Muscle layer of colon (tissue), 2 donors: ENCODE data around the gene TSPAN9.

Experiments used
- H3K27ac ChIP-seq: one replicate; pipeline ENCODE4 v1.7.0; 2013; ENCODE audit warnings: low read depth, mild to moderate bottlenecking, low read length, moderate library complexity
- H3K27me3 ChIP-seq, 2 donors: one replicate each; pipeline ENCODE4 v1.7.0; 2013; ENCODE audit warnings: low read length in 2 of 2, mild to moderate bottlenecking in 2 of 2; ENCODE audit not compliant: insufficient read depth in 2 of 2, control insufficient read depth in 1 of 2
- H3K36me3 ChIP-seq: one replicate; pipeline ENCODE4 v1.7.0; 2013; ENCODE audit warnings: mild to moderate bottlenecking, low read length; ENCODE audit not compliant: insufficient read depth
- H3K4me1 ChIP-seq: one replicate; pipeline ENCODE4 v1.7.0; 2013; ENCODE audit warnings: mild to moderate bottlenecking, low read length; ENCODE audit not compliant: insufficient read depth
- H3K4me3 ChIP-seq, 2 donors: one replicate each; pipeline ENCODE4 v1.7.0; 2013; ENCODE audit warnings: low read length in 2 of 2, low read depth in 1 of 2, mild to moderate bottlenecking in 1 of 2, moderate library complexity in 1 of 2
- H3K9ac ChIP-seq: one replicate; pipeline ENCODE4 v1.7.0; 2013; ENCODE audit warnings: low read length
- H3K9me3 ChIP-seq: one replicate; pipeline ENCODE4 v1.7.0; 2013; ENCODE audit warnings: mild to moderate bottlenecking, low read length
- donor health status: abdominal sarcoma.
- donor health status: Adenocarcinoma of cecum.

Gene TSPAN9

GRCh38 chr12:3300833-3301401 is 223.7 kb downstream of the TSPAN9 start:
- Histone ChIP-seq H3K9me3 (no peaks in the 10 kb centered on the region), H3K4me1 (peaks cover 7% of the 10 kb centered on the region), H3K4me3 (no peak overlapping the region), H3K9ac (no peak overlapping the region), H3K27ac (no peak overlapping the region), H3K36me3 (no peaks in the 10 kb centered on the region), H3K27me3 (peaks cover 0 to 25% of the 10 kb centered on the region in 2 donors)

- Histone ChIP-seq H3K27me3 (peaks cover 0 to 22% of the 10 kb centered on the region in 2 donors), H3K4me3 (no peak overlapping the region), H3K9me3 (no peaks in the 10 kb centered on the region), H3K36me3 (no peaks in the 10 kb centered on the region), H3K27ac (no peak overlapping the region), H3K4me1 (peaks cover 7% of the 10 kb centered on the region), H3K9ac (no peak overlapping the region)
These were observed 225.3 kb downstream of the TSPAN9 start for GRCh38 chr12:3302401-3303041.

- peaks cover 0 to 18% of the 10 kb centered on the region in 2 donors for H3K27me3 ChIP-seq
- H3K9ac ChIP-seq: no peak overlapping the region
- H3K27ac ChIP-seq: no peak overlapping the region
- no peaks in the 10 kb centered on the region for H3K36me3 ChIP-seq
- peaks cover 7% of the 10 kb centered on the region for H3K4me1 ChIP-seq
- no peaks in the 10 kb centered on the region for H3K9me3 ChIP-seq
- H3K4me3 ChIP-seq: no peak overlapping the region
These were observed 226.4 kb downstream of the TSPAN9 start for GRCh38 chr12:3303410-3304136.

GRCh38 chr12:3304436-3305165 is 227.4 kb downstream of the TSPAN9 start:
- Histone ChIP-seq H3K9me3 (no peaks in the 10 kb centered on the region), H3K27me3 (peaks cover 0 to 19% of the 10 kb centered on the region in 2 donors), H3K9ac (no peak overlapping the region), H3K4me1 (peaks cover 7% of the 10 kb centered on the region), H3K27ac (no peak overlapping the region), H3K36me3 (no peaks in the 10 kb centered on the region), H3K4me3 (no peak overlapping the region)

DNA sequence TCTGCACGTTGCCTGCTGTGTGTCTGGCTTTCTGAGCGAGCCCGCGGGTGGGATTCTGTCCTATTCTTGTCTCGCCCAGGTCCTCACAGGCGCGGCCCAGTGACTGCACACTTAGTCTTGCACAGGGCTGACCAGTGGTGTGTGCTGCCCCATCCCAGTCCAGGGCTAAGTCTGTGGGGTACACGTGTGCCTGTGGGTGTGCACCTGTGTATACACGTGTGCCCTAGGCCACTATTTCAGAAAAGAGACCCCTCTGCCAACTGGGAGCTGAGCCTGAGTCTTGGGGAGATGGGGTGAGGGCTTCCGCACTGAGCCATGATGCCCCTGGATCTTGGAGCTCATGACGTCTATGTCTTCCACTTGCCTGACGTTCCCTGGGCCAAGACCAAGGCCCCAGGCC is 228.3 kb downstream of the TSPAN9 start:
- Histone ChIP-seq H3K4me1 (no peaks in the 10 kb centered on the region), H3K27ac (no peak overlapping the region), H3K36me3 (no peaks in the 10 kb centered on the region), H3K27me3 (peaks cover 0 to 19% of the 10 kb centered on the region in 2 donors), H3K9me3 (no peaks in the 10 kb centered on the region), H3K4me3 (no peak overlapping the region), H3K9ac (no peak overlapping the region)

- H3K4me3 ChIP-seq: no peak overlapping the region
- no peak overlapping the region for H3K9ac ChIP-seq
- no peak overlapping the region for H3K27ac ChIP-seq
- no peaks in the 10 kb centered on the region for H3K4me1 ChIP-seq
- no peaks in the 10 kb centered on the region for H3K36me3 ChIP-seq
- H3K27me3 ChIP-seq: peaks cover 0 to 19% of the 10 kb centered on the region in 2 donors
- no peaks in the 10 kb centered on the region for H3K9me3 ChIP-seq
These were observed 228.9 kb downstream of the TSPAN9 start for GRCh38 chr12:3305904-3306619.

DNA sequence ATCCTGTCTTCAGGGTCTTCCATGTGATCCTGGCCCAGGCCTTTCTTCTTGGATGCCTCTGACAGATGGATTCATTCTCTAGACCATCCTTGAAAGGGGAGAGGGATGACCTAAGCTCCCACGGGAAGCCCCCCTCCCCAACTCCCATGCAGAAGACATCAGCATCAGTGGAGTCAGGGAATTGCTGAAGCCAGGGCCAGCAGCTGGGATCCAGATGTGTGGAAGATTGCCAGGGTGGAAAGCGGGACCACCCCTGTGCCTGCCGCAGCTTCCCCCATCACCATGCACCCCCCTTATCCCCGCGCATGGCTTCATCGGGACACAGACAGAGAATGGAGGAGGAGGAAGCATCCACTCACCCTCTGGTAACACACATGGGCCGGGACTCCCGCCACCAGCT is 230.2 kb downstream of the TSPAN9 start:
- Histone ChIP-seq H3K27ac (no peak overlapping the region), H3K4me3 (no peak overlapping the region), H3K9me3 (no peaks in the 10 kb centered on the region), H3K36me3 (no peaks in the 10 kb centered on the region), H3K9ac (no peak overlapping the region), H3K4me1 (no peaks in the 10 kb centered on the region), H3K27me3 (peaks cover 0 to 19% of the 10 kb centered on the region in 2 donors)

GRCh38 chr12:3308063-3308462 is 230.9 kb downstream of the TSPAN9 start:
- Histone ChIP-seq H3K9me3 (no peaks in the 10 kb centered on the region), H3K27me3 (peaks cover 0 to 19% of the 10 kb centered on the region in 2 donors), H3K9ac (no peak overlapping the region), H3K4me3 (no peak overlapping the region), H3K27ac (no peak overlapping the region), H3K36me3 (no peaks in the 10 kb centered on the region), H3K4me1 (no peaks in the 10 kb centered on the region)

- no peaks in the 10 kb centered on the region for H3K36me3 ChIP-seq
- no peaks in the 10 kb centered on the region for H3K9me3 ChIP-seq
- H3K9ac ChIP-seq: no peak overlapping the region
- no peak overlapping the region for H3K4me3 ChIP-seq
- peaks cover 0 to 16% of the 10 kb centered on the region in 2 donors for H3K27me3 ChIP-seq
- H3K27ac ChIP-seq: no peak overlapping the region
- peaks cover under 1% of the 10 kb centered on the region for H3K4me1 ChIP-seq
These were observed 231.4 kb downstream of the TSPAN9 start for GRCh38 chr12:3308609-3309008.

- Histone ChIP-seq H3K9me3 (no peaks in the 10 kb centered on the region), H3K4me3 (no peak overlapping the region), H3K9ac (no peak overlapping the region), H3K27ac (no peak overlapping the region), H3K36me3 (no peaks in the 10 kb centered on the region), H3K4me1 (peaks cover 13% of the 10 kb centered on the region), H3K27me3 (peaks cover 0 to 10% of the 10 kb centered on the region in 2 donors)
These were observed 232.6 kb downstream of the TSPAN9 start for GRCh38 chr12:3309805-3310204.
